ENCODE data around the gene DENND1A. TPM values are rescaled to one million over a fixed set of nuclear protein-coding genes. Genes with fewer than 3 reads are reported as not detected.

DENND1A gene
- total and polyA plus RNA-seq, 2 of the 13 experiments (the other 11 are each of a cell fraction or from before 2014, with no cell fraction given): 14.8 to 30.1 TPM

- TF ChIP-seq FOXP4 (CRISPR knock-in tag; IDR thresholded peaks at IDR 0.05) (no peak), POGZ (CRISPR knock-in tag; IDR thresholded peaks at IDR 0.05) (no peak), HOXA7 (CRISPR knock-in tag; IDR thresholded peaks at IDR 0.05) (no peak), KDM1A (CRISPR knock-in tag; IDR thresholded peaks at IDR 0.05) (no peak)
Measured at GRCh38 chr9:123362856-123363255, 567.1 kb downstream of the DENND1A start (continued).

- no peak overlapping the region for H2AFZ ChIP-seq (ENCODE audit: low read length)
- no peak overlapping the region for H3K4me2 ChIP-seq (ENCODE audit: low read depth, low read length)
- ATAC-seq: no peak
- peaks cover 4 to 21% of the 10 kb centered on the region in 2 experiments; a peak in 4 of 5 replicates for H3K27me3 ChIP-seq (ENCODE audit: control insufficient read depth in 1 of 2, insufficient read depth in 2 of 2, low read length in 2 of 2)
- 0% methylated on average over 4 of the region's 11 CpGs for WGBS (ENCODE audit: low lambda C conversion rate)
- H3K4me3 ChIP-seq (replicated peaks in 1 of 3; ENCODE audit: insufficient read depth in 1 of 3, low read depth in 2 of 3, low read length in 3 of 3): no peak overlapping the region
- no peak for DNase-seq (ENCODE audit: low spot score)
- no peaks in the 10 kb centered on the region for H3K79me2 ChIP-seq (ENCODE audit: insufficient read depth, low read length)
- intact Hi-C loops (cut with micrococcal nuclease; ENCODE audit: unreplicated experiment) (no loop called here), in situ Hi-C loops (cut with HindIII; ENCODE audit: extremely low pct_ligation_motif_present, low pct_unique_long_range_greater_than_20kb) (no loop called here)
- H3K4me1 ChIP-seq (ENCODE audit: insufficient read depth, low read length): peaks cover 77% of the 10 kb centered on the region
- POLR2A ChIA-PET: no interaction called here
- FAIRE-seq: no peak
- BruUV-seq (replicated peaks): no TSS peak
- H3K36me3 ChIP-seq (replicated peaks in 1 of 2; ENCODE audit: control insufficient read depth in 1 of 2, insufficient read depth in 2 of 2, low read length in 2 of 2): no peaks in the 10 kb centered on the region
- H3K9me3 ChIP-seq (ENCODE audit: low read length): no peaks in the 10 kb centered on the region
- CTCF ChIA-PET (ENCODE audit: low intra/inter-chr PET ratio, low total read pairs): no interaction called here
- no peak overlapping the region for H3K27ac ChIP-seq (ENCODE audit: extremely low read length, insufficient read depth, low read length)
- H3K9ac ChIP-seq (ENCODE audit: insufficient read depth, low read depth, low read length): no peak overlapping the region
- no peaks in the 10 kb centered on the region for H4K20me1 ChIP-seq (ENCODE audit: insufficient read depth, low read length)
- TF ChIP-seq ZBTB43 (CRISPR knock-in tag; conservative IDR thresholded peaks at IDR 0.05): no peak
- no peak for TF ChIP-seq MTA3 (CRISPR knock-in tag; IDR thresholded peaks at IDR 0.05)
- TF ChIP-seq PPARG (CRISPR knock-in tag; conservative IDR thresholded peaks at IDR 0.05): no peak
- TF ChIP-seq ZKSCAN5 (CRISPR knock-in tag; IDR thresholded peaks at IDR 0.05): no peak
- no peak for TF ChIP-seq ZZZ3 (CRISPR knock-in tag; IDR thresholded peaks at IDR 0.05; ENCODE audit: borderline replicate concordance)
- TF ChIP-seq ZNF83 (CRISPR knock-in tag; IDR thresholded peaks at IDR 0.05; ENCODE audit: borderline replicate concordance): no peak
- TF ChIP-seq ZBTB25 (CRISPR knock-in tag; IDR thresholded peaks at IDR 0.05): no peak
- no peak for TF ChIP-seq YEATS4 (CRISPR knock-in tag; IDR thresholded peaks at IDR 0.05; ENCODE audit: borderline replicate concordance)
- no peak for TF ChIP-seq THAP8 (CRISPR knock-in tag; IDR thresholded peaks at IDR 0.05; ENCODE audit: borderline replicate concordance)
- no peak for TF ChIP-seq ZUFSP (CRISPR knock-in tag; IDR thresholded peaks at IDR 0.05; ENCODE audit: borderline replicate concordance)
Measured at GRCh38 chr9:123361731-123362510, 568.0 kb downstream of the DENND1A start.
